ENCODE results near the gene FANCF. TPM values are rescaled to one million over a fixed set of nuclear protein-coding genes. Genes with fewer than 3 reads are reported as not detected.

The FANCF gene
- total RNA-seq, 2 experiments from 2014 or later: 7.2 to 7.4 TPM

DNA sequence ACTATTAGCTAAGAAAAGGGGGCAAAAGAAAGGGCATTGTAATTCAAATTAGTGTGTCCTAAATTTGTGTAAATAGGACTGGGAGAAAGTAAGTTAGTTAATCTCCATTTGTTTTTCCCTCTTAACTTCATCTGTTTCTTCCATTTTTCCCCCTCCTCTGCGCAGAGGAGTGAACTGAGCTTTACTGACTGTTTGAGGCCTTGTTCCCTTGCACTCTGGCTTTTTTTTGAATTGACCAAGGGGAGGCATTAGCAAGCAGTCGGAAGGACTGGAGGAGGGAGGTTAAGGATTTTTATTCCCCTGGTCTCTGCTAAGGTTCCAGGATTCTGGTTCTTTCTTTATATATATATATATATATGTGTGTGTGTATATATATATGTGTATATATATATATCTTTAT, 15.2 kb upstream of the FANCF start:
- no peaks in the 10 kb centered on the region for H3K27me3 Mint-ChIP-seq
- ChIA-PET CTCF (no interaction called here), POLR2A (interaction anchor here (1.4 kb wide), 1 partner anchor 16 kb away, joined by 5 read pairs; no protein-coding TSS in a partner anchor)
- Histone ChIP-seq H3K27ac (ENCODE audit: low read depth in 1 of 2, low read length in 2 of 2) (no peak overlapping the region), H3K9me3 (ENCODE audit: control insufficient read depth in 1 of 2, insufficient read depth in 1 of 2, low read length in 2 of 2) (no peaks in the 10 kb centered on the region), H3K4me3 (ENCODE audit: low read length) (no peak overlapping the region), H3K36me3 (ENCODE audit: insufficient read depth, low read length) (no peaks in the 10 kb centered on the region), H3K27me3 (ENCODE audit: control insufficient read depth in 1 of 2, insufficient read depth in 2 of 2, low read length in 2 of 2) (no peaks in the 10 kb centered on the region), H3K4me1 (ENCODE audit: insufficient read depth, low read length) (no peaks in the 10 kb centered on the region)
- TF ChIP-seq, protein P1, sequence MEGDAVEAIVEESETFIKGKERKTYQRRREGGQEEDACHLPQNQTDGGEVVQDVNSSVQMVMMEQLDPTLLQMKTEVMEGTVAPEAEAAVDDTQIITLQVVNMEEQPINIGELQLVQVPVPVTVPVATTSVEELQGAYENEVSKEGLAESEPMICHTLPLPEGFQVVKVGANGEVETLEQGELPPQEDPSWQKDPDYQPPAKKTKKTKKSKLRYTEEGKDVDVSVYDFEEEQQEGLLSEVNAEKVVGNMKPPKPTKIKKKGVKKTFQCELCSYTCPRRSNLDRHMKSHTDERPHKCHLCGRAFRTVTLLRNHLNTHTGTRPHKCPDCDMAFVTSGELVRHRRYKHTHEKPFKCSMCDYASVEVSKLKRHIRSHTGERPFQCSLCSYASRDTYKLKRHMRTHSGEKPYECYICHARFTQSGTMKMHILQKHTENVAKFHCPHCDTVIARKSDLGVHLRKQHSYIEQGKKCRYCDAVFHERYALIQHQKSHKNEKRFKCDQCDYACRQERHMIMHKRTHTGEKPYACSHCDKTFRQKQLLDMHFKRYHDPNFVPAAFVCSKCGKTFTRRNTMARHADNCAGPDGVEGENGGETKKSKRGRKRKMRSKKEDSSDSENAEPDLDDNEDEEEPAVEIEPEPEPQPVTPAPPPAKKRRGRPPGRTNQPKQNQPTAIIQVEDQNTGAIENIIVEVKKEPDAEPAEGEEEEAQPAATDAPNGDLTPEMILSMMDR (IDR thresholded peaks at IDR 0.05): no peak
- no peaks in the 10 kb centered on the region for H3K36me3 Mint-ChIP-seq (ENCODE audit: low read depth)
- ATAC-seq (ENCODE audit: poor library complexity) (no peak), DNase-seq (no peak)
- H3K27ac Mint-ChIP-seq: no peak overlapping the region
- H3K4me3 Mint-ChIP-seq: no peak overlapping the region
- intact Hi-C loops (cut with DNase I, micrococcal nuclease): no loop called here
- H3K9me3 Mint-ChIP-seq: no peaks in the 10 kb centered on the region
- no peaks in the 10 kb centered on the region for H3K4me1 Mint-ChIP-seq (ENCODE audit: low read depth)

DNA sequence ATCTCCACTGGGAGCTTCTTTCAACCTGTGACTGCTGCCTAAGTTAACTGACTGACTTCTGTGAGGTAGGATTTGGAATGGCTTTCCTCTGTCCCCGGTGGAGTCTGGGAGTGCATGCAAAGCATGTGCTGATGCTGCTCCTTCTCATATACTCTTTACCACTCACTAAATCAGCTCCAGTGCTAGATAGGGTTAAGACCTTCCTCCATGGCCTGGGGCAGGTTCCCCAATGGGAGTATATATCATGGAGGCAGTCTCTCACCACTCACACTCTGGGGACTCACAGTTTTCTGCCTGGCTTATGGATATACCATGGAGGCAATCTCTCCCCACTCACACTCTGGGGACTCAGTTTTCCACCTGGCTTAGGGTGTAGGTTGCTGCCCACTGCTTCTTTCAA, 10.1 kb upstream of the FANCF start:
- intact Hi-C loops (cut with DNase I, micrococcal nuclease): no loop called here
- H3K27me3 Mint-ChIP-seq: no peaks in the 10 kb centered on the region
- peaks cover 7% of the 10 kb centered on the region for H3K4me1 Mint-ChIP-seq (ENCODE audit: low read depth)
- no peak for ATAC-seq (ENCODE audit: poor library complexity)
- H3K4me3 Mint-ChIP-seq: no peak overlapping the region
- H3K27me3 ChIP-seq (ENCODE audit: control insufficient read depth in 1 of 2, insufficient read depth in 2 of 2, low read length in 2 of 2): no peaks in the 10 kb centered on the region
- no peaks in the 10 kb centered on the region for H3K36me3 Mint-ChIP-seq (ENCODE audit: low read depth)
- DNase-seq: peak in 1 of 14 experiments; percentile 3
- H3K27ac ChIP-seq (ENCODE audit: low read depth in 1 of 2, low read length in 2 of 2): no peak overlapping the region
- no peaks in the 10 kb centered on the region for H3K36me3 ChIP-seq (ENCODE audit: insufficient read depth, low read length)
- H3K27ac Mint-ChIP-seq: no peak overlapping the region
- ChIA-PET POLR2A (interaction anchor here (1.5 kb wide), 1 partner anchor 10 kb away, joined by 9 read pairs; the partner anchor contains the start of gene FANCF), CTCF (no interaction called here)
- H3K9me3 ChIP-seq (ENCODE audit: control insufficient read depth in 1 of 2, insufficient read depth in 1 of 2, low read length in 2 of 2): no peaks in the 10 kb centered on the region
- no peaks in the 10 kb centered on the region for H3K4me1 ChIP-seq (ENCODE audit: insufficient read depth, low read length)
- TF ChIP-seq, protein P1 (IDR thresholded peaks at IDR 0.05): no peak
- H3K9me3 Mint-ChIP-seq: no peaks in the 10 kb centered on the region
- H3K4me3 ChIP-seq (ENCODE audit: low read length): no peak overlapping the region

DNA sequence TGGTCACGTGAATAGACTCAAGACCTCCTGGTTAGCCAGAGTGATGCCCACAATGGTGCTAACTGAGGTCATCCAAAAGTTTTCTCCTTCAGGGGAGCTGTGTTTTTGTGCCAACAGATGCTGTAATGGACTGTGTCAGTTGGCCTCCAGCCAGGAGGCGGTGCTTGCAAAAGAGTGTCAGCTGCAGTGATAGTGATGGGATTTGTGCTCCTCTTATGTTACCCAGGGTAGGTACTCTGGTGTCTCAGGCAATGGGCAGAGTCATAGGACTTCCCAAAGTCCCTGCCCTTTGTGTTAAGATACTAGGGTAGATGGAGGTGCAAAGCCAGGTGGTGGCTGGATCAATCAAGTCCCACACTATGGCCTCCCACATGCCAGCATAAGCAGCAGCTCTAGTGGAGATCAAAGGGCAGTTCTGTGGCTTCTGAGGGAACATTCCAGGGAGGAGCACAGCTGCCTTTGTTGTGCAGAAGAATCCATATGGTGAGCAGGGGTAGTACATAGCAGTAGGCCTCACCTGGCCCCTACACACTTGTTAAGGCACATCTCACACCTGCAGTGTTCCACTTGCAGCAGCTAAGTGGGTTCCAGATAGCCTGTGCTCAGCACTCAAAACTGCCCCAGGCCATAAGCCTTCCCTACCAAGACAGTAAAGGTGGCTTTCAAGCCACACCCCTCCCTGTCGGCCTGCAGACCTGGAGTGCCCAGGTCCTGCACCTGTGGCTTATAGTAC, 9.4 kb upstream of the FANCF start:
- no peaks in the 10 kb centered on the region for H3K36me3 Mint-ChIP-seq (ENCODE audit: low read depth)
- DNase-seq: peak in 1 of 14 experiments; percentile 5
- H3K4me1 Mint-ChIP-seq (ENCODE audit: low read depth): peaks cover 7% of the 10 kb centered on the region
- no peaks in the 10 kb centered on the region for H3K4me1 ChIP-seq (ENCODE audit: insufficient read depth, low read length)
- intact Hi-C loops (cut with DNase I, micrococcal nuclease): no loop called here
- no peak overlapping the region for H3K4me3 ChIP-seq (ENCODE audit: low read length)
- H3K9me3 ChIP-seq (ENCODE audit: control insufficient read depth in 1 of 2, insufficient read depth in 1 of 2, low read length in 2 of 2): no peaks in the 10 kb centered on the region
- H3K9me3 Mint-ChIP-seq: no peaks in the 10 kb centered on the region
- TF ChIP-seq, protein P1 (IDR thresholded peaks at IDR 0.05): no peak
- ChIA-PET CTCF (no interaction called here), POLR2A (interaction anchor here (1.5 kb wide), 1 partner anchor 9 kb away, joined by 9 read pairs; the partner anchor contains the start of gene FANCF)
- H3K27me3 Mint-ChIP-seq: no peaks in the 10 kb centered on the region
- no peak overlapping the region for H3K27ac Mint-ChIP-seq
- ATAC-seq (ENCODE audit: poor library complexity): no peak
- no peaks in the 10 kb centered on the region for H3K27me3 ChIP-seq (ENCODE audit: control insufficient read depth in 1 of 2, insufficient read depth in 2 of 2, low read length in 2 of 2)
- no peaks in the 10 kb centered on the region for H3K36me3 ChIP-seq (ENCODE audit: insufficient read depth, low read length)
- no peak overlapping the region for H3K27ac ChIP-seq (ENCODE audit: low read depth in 1 of 2, low read length in 2 of 2)
- H3K4me3 Mint-ChIP-seq: no peak overlapping the region
